PC-9 (cell line): ENCODE results near the gene STXBP5. TPM values are rescaled to one million over a fixed set of nuclear protein-coding genes. Genes with fewer than 3 reads are reported as not detected.

Source experiments
- BruUV-seq: library from RNA; stranded (reverse); fragments of 400-500 nt; replicated peaks from 2 replicates; lab custom pipeline; 2021; lab: Mats Ljungman, UMichigan
- CTCF ChIA-PET: fragments of 300-600 bp; sonication (Branson Sonifier 250); formaldehyde crosslinking; loops from one replicate; lab custom pipeline; 2022; ENCODE audit warnings: antibody characterized with exemption; lab: Charles Lee
- POLR2A ChIA-PET: fragments of 300-600 bp; sonication (Branson Sonifier 250); formaldehyde crosslinking; loops from one replicate; lab custom pipeline; 2022; ENCODE audit warnings: antibody characterized with exemption; ENCODE audit not compliant: unreplicated experiment; lab: Charles Lee
- DNase-seq, 2 experiments: peaks; one replicate each; pipeline versions ENCODE4 v3.0.0 to v3.0.0-alpha.2; 2015 to 2022; ENCODE audit warnings: mixed read lengths in 1 of 2
- H2AFZ ChIP-seq: fragments of 200-600 bp; sonication (generic); 2 replicates; pipeline ENCODE4 v1.8.1; 2017; ENCODE audit warnings: antibody characterized with exemption
- H3F3A ChIP-seq: fragments of 200-600 bp; sonication (generic); 2 replicates; pipeline ENCODE4 v1.8.1; 2017; ENCODE audit warnings: antibody characterized with exemption, mild to moderate bottlenecking, low read depth; ENCODE audit not compliant: insufficient read depth
- H3K27ac ChIP-seq: fragments of 200-600 bp; sonication (generic); 2 replicates; pipeline ENCODE4 v1.6.1; 2016; ENCODE audit warnings: mixed run types
- H3K27me3 ChIP-seq: fragments of 200-600 bp; sonication (generic); 2 replicates; pipeline ENCODE4 v1.6.1; 2016; ENCODE audit warnings: low read depth, mixed run types; ENCODE audit not compliant: insufficient read depth
- H3K36me3 ChIP-seq: fragments of 200-600 bp; sonication (generic); 2 replicates; pipeline ENCODE4 v1.6.1; 2016; ENCODE audit warnings: low read depth, mixed run types
- H3K4me1 ChIP-seq: fragments of 200-600 bp; sonication (generic); replicated peaks from 2 replicates; pipeline ENCODE4 v1.6.1; 2016; ENCODE audit warnings: mixed run types; ENCODE audit not compliant: insufficient read depth
- H3K4me2 ChIP-seq: fragments of 200-600 bp; sonication (generic); 2 replicates; pipeline ENCODE4 v1.6.1; 2017; ENCODE audit warnings: mixed run types
- H3K4me3 ChIP-seq: fragments of 200-600 bp; sonication (generic); 2 replicates; pipeline ENCODE4 v1.6.1; 2016; ENCODE audit warnings: mixed run types
- H3K79me2 ChIP-seq: fragments of 200-600 bp; sonication (generic); 2 replicates; pipeline ENCODE4 v1.6.1; 2017; ENCODE audit warnings: low read depth, mixed run types
- H3K9me2 ChIP-seq: fragments of 200-600 bp; sonication (generic); 2 replicates; pipeline ENCODE4 v1.8.1; 2017; ENCODE audit warnings: mild to moderate bottlenecking; ENCODE audit not compliant: insufficient read depth
- H3K9me3 ChIP-seq: fragments of 200-600 bp; sonication (generic); 2 replicates; pipeline ENCODE4 v1.8.1; 2016; ENCODE audit warnings: low read depth; ENCODE audit not compliant: insufficient read depth
- H4K20me1 ChIP-seq: fragments of 200-600 bp; sonication (generic); 2 replicates; pipeline ENCODE4 v1.8.1; 2017; ENCODE audit not compliant: insufficient read depth
- EZH2 ChIP-seq: fragments of 200-600 bp; sonication (generic); IDR thresholded peaks from 2 replicates; pipeline ENCODE4 v1.8.0; 2017; ENCODE audit warnings: antibody characterized with exemption, low read depth
- intact Hi-C: fragments of 100-400 bp; cut with micrococcal nuclease; formaldehyde crosslinking; loops from one replicate; pipeline ENCODE4 v1.10.0; 2022; ENCODE audit not compliant: unreplicated experiment
- total RNA-seq: library from RNA; stranded (reverse); gene quantifications from 2 replicates; pipeline ENCODE4 v1.2.3, GENCODE V29; 2021
- TF ChIP-seq, protein P1 (sequence below): fragments of 200-600 bp; sonication (generic); conservative IDR thresholded peaks from 2 replicates; pipeline ENCODE4 v1.6.1; 2017; ENCODE audit warnings: mixed run types, antibody characterized with exemption, mild to moderate bottlenecking, moderate library complexity

Gene STXBP5
- total RNA-seq, 1 experiment from 2014 or later = 4.6 TPM

DNA sequence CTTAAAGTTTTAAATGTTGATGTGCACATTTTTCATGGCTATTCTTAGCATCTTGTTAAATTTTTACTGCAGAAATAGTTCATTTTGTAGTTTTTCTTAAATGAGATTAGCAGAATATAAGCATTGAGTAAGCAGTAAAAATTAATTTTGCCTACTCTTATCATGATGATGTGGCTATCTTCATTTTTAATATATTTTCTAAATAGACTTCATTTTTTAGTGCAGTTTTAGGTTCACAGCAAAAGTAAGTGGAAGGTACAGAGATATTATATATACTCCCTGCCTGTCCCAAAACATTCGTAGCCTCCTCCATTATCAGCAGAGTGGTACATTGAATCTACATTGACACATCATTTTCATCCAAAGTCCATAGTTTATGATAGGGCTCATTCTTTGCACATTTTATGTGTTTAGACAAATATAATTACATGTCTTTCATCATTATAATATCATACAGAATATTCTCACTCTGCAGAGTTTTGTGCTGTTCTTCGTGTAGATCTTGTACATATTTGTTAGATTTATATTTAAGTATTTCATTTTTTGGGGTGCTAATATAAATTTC is 13.7 kb downstream of the STXBP5 start:
- ChIA-PET CTCF (no interaction called here), POLR2A (no interaction called here)

DNA sequence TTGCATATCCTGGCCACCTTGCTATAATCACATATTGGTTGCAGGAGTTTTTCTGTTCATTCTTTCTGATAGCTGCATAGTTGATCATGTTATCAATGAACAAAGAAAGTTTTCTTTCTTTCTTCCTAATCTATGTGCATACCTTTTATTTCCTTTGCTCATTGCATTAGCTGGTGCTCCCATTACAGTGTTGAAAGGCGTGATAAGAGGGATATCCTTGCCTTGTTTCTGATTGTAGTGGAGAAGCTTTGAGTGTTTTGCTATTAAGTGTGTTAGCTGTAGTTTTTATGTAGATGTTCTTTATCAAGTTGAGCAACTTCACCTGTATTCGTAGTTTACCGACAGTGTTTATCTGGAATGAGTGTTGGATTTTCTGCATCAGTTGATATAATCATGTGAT is 14.6 kb downstream of the STXBP5 start:
- no peaks in the 10 kb centered on the region for H3K9me2 ChIP-seq
- H3K4me2 ChIP-seq = no peak overlapping the region
- peaks cover 4% of the 10 kb centered on the region; the same call in 1 of the 2 replicates for H3K79me2 ChIP-seq
- H3F3A ChIP-seq = 0 out of 2 replicates have a peak, but pooled peaks cover 3% of the 10 kb centered on the region
- TF ChIP-seq, protein P1, sequence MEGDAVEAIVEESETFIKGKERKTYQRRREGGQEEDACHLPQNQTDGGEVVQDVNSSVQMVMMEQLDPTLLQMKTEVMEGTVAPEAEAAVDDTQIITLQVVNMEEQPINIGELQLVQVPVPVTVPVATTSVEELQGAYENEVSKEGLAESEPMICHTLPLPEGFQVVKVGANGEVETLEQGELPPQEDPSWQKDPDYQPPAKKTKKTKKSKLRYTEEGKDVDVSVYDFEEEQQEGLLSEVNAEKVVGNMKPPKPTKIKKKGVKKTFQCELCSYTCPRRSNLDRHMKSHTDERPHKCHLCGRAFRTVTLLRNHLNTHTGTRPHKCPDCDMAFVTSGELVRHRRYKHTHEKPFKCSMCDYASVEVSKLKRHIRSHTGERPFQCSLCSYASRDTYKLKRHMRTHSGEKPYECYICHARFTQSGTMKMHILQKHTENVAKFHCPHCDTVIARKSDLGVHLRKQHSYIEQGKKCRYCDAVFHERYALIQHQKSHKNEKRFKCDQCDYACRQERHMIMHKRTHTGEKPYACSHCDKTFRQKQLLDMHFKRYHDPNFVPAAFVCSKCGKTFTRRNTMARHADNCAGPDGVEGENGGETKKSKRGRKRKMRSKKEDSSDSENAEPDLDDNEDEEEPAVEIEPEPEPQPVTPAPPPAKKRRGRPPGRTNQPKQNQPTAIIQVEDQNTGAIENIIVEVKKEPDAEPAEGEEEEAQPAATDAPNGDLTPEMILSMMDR = no peak
- no peak for TF ChIP-seq EZH2
- H4K20me1 ChIP-seq = 0 out of 2 replicates have a peak, but pooled peaks cover 4% of the 10 kb centered on the region
- ChIA-PET CTCF (no interaction called here), POLR2A (no interaction called here)
- intact Hi-C loops = no loop called here
- peaks cover 6% of the 10 kb centered on the region; the same call in 1 of the 2 replicates for H3K36me3 ChIP-seq
- no peak overlapping the region for H3K4me3 ChIP-seq
- no peaks in the 10 kb centered on the region for H3K27me3 ChIP-seq
- no peaks in the 10 kb centered on the region for H3K9me3 ChIP-seq
- no peaks in the 10 kb centered on the region for H3K4me1 ChIP-seq
- no TSS peak for BruUV-seq
- H3K27ac ChIP-seq = no peak overlapping the region
- no peak for DNase-seq
- no peak overlapping the region for H2AFZ ChIP-seq

More for the DNA sequence above, 13.7 kb downstream of the STXBP5 start:
- Histone ChIP-seq H3F3A (0 out of 2 replicates have a peak, but pooled peaks cover 3% of the 10 kb centered on the region), H3K4me3 (no peak overlapping the region), H3K9me3 (no peaks in the 10 kb centered on the region), H3K9me2 (no peaks in the 10 kb centered on the region), H3K27ac (no peak overlapping the region), H3K36me3 (peaks cover 6% of the 10 kb centered on the region; the same call in 1 of the 2 replicates), H2AFZ (no peak overlapping the region), H4K20me1 (0 out of 2 replicates have a peak, but pooled peaks cover 4% of the 10 kb centered on the region), H3K27me3 (no peaks in the 10 kb centered on the region), H3K4me1 (no peaks in the 10 kb centered on the region), H3K4me2 (no peak overlapping the region), H3K79me2 (peaks cover 4% of the 10 kb centered on the region; the same call in 1 of the 2 replicates)
- DNase-seq = no peak
- intact Hi-C loops = no loop called here
- BruUV-seq = no TSS peak
- TF ChIP-seq, protein P1 = no peak
- TF ChIP-seq EZH2 = no peak

DNA sequence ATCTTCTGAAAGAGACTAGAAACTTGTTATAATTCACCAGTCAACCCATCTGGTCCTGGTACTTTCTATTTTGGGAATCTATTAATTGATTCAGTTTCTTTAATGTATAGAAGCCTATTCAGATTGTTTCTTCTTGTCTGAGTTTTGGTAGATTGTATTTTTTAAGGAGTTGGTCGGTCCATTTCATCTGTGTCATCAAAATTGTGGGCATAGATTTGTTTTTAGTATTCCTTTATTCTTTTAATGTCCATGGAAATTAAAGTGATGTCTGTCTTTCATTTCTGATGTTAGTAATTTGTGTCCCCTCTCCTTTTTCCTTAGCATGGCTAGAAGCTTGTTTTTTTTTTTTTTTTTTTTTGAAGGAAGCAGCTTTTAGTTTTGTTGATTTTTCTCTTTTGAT is 15.2 kb downstream of the STXBP5 start:
- H3K36me3 ChIP-seq = peaks cover 6% of the 10 kb centered on the region; the same call in 1 of the 2 replicates
- no peak overlapping the region for H3K27ac ChIP-seq
- POLR2A ChIA-PET = interaction anchor here (0.6 kb wide), 1 partner anchor 10 kb away, joined by 3 read pairs; no protein-coding TSS in a partner anchor
- intact Hi-C loops = no loop called here
- H4K20me1 ChIP-seq = 0 out of 2 replicates have a peak, but pooled peaks cover 4% of the 10 kb centered on the region
- no peak overlapping the region for H2AFZ ChIP-seq
- 0 out of 2 replicates have a peak, but pooled peaks cover 3% of the 10 kb centered on the region for H3F3A ChIP-seq
- CTCF ChIA-PET = interaction anchor here (0.6 kb wide), 1 partner anchor 136 kb away, joined by 3 read pairs; no protein-coding TSS in a partner anchor
- no peaks in the 10 kb centered on the region for H3K9me2 ChIP-seq
- no peak for DNase-seq
- H3K4me1 ChIP-seq = no peaks in the 10 kb centered on the region
- no peaks in the 10 kb centered on the region for H3K27me3 ChIP-seq
- no TSS peak for BruUV-seq
- H3K4me3 ChIP-seq = no peak overlapping the region
- H3K79me2 ChIP-seq = no peaks in the 10 kb centered on the region; the same call in 1 of the 2 replicates
- no peaks in the 10 kb centered on the region for H3K9me3 ChIP-seq
- no peak overlapping the region for H3K4me2 ChIP-seq
- TF ChIP-seq, protein P1 = no peak
- no peak for TF ChIP-seq EZH2
